DOHH2 (cell line): ENCODE data around the gene LYZL1.
A peak's percentile ranks its signal among the peaks of the same experiment; 100 is the strongest.

Experiments used
- EZH2phosphoT487 ChIP-seq: fragments of 200-600 bp; sonication (generic); IDR thresholded peaks from 2 replicates; pipeline ENCODE4 v1.6.1; 2017; ENCODE audit warnings: borderline replicate concordance, mild to moderate bottlenecking, antibody characterized with exemption, low read length, moderate library complexity, mixed read lengths
- TF ChIP-seq, protein P1 (sequence below): fragments of 200-600 bp; sonication (generic); IDR thresholded peaks from one replicate; pipeline ENCODE4 v1.5.1; 2014; ENCODE audit warnings: antibody characterized with exemption, mild to moderate bottlenecking, low read depth, low read length; ENCODE audit not compliant: poor library complexity, severe bottlenecking

DNA sequence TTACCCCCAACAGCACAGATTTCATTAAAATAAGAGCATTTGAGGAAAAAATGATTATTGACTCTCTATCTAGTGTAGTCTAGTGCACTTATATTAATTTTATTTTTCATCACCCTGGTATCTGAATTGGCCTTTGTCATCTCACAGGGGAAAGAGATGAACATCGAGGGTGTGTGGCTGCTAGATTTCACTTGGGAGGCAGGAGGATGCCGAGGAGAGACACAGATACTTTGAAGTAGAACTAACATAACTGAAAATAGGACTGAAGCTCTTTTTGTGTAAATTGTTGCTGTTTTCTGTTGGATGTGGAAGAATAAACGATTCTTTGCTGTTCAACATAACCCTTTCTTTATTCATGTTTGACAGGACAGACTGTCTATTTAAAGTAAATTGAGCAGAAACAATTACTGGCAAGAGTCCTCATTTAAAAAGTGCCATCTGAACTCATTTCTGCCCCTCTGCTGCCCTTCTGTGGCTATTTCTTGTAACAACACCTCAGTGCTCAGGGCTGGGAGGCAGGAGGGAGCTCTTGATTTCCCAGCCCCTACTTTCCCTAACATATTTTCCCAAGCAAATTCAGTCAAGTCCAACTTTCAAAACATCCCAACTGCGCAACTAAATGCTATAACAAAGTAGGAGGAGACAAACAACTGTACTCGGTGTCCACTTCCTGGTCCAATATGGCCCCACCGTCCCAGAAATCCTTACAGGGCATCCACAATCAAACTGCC lies 15.6 kb downstream of the LYZL1 start:
- TF ChIP-seq, protein P1, sequence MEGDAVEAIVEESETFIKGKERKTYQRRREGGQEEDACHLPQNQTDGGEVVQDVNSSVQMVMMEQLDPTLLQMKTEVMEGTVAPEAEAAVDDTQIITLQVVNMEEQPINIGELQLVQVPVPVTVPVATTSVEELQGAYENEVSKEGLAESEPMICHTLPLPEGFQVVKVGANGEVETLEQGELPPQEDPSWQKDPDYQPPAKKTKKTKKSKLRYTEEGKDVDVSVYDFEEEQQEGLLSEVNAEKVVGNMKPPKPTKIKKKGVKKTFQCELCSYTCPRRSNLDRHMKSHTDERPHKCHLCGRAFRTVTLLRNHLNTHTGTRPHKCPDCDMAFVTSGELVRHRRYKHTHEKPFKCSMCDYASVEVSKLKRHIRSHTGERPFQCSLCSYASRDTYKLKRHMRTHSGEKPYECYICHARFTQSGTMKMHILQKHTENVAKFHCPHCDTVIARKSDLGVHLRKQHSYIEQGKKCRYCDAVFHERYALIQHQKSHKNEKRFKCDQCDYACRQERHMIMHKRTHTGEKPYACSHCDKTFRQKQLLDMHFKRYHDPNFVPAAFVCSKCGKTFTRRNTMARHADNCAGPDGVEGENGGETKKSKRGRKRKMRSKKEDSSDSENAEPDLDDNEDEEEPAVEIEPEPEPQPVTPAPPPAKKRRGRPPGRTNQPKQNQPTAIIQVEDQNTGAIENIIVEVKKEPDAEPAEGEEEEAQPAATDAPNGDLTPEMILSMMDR, result peak; percentile 76
- no peak for TF ChIP-seq EZH2phosphoT487
